ENCODE measurements around the gene BDKRB2.
"Not testable (repeated sequence)": the region's sequence is repeated elsewhere in the genome, so short reads cannot be mapped to it uniquely, and the experiment has no call there.

BDKRB2 gene

GRCh38 chr14:96238676-96239265 is 34.1 kb downstream of the BDKRB2 start:
- intact Hi-C loops (cut with micrococcal nuclease), result no loop called here
- H3K9me3 Mint-ChIP-seq, result no peaks in the 10 kb centered on the region
- H3K27ac Mint-ChIP-seq, result no peak overlapping the region
- no peaks in the 10 kb centered on the region for H3K36me3 Mint-ChIP-seq (ENCODE audit: low read depth)
- H3K27me3 Mint-ChIP-seq, result peaks cover 2% of the 10 kb centered on the region
- no peak overlapping the region for H3K4me3 Mint-ChIP-seq
- H3K4me1 Mint-ChIP-seq (ENCODE audit: low read depth), result no peaks in the 10 kb centered on the region

- Mint-ChIP-seq H3K27me3 (peaks cover 2% of the 10 kb centered on the region), H3K27ac (no peak overlapping the region), H3K9me3 (no peaks in the 10 kb centered on the region), H3K36me3 (ENCODE audit: low read depth) (no peaks in the 10 kb centered on the region), H3K4me3 (no peak overlapping the region), H3K4me1 (ENCODE audit: low read depth) (no peaks in the 10 kb centered on the region)
- intact Hi-C loops (cut with micrococcal nuclease), result no loop called here
Measured at GRCh38 chr14:96239711-96240141, 35.1 kb downstream of the BDKRB2 start.

- no peaks in the 10 kb centered on the region for H3K9me3 Mint-ChIP-seq
- intact Hi-C loops (cut with micrococcal nuclease), result no loop called here
- no peaks in the 10 kb centered on the region for H3K36me3 Mint-ChIP-seq (ENCODE audit: low read depth)
- peaks cover 2% of the 10 kb centered on the region for H3K27me3 Mint-ChIP-seq
- H3K4me3 Mint-ChIP-seq, result no peak overlapping the region
- no peaks in the 10 kb centered on the region for H3K4me1 Mint-ChIP-seq (ENCODE audit: low read depth)
- no peak overlapping the region for H3K27ac Mint-ChIP-seq
Measured at GRCh38 chr14:96240641-96241040, 36.0 kb downstream of the BDKRB2 start.

GRCh38 chr14:96242126-96242525 is 37.5 kb downstream of the BDKRB2 start:
- H3K27ac Mint-ChIP-seq, result no peak overlapping the region
- H3K27me3 Mint-ChIP-seq, result peaks cover 2% of the 10 kb centered on the region
- intact Hi-C loops (cut with micrococcal nuclease), result no loop called here
- H3K36me3 Mint-ChIP-seq (ENCODE audit: low read depth), result no peaks in the 10 kb centered on the region
- no peaks in the 10 kb centered on the region for H3K9me3 Mint-ChIP-seq
- no peaks in the 10 kb centered on the region for H3K4me1 Mint-ChIP-seq (ENCODE audit: low read depth)
- no peak overlapping the region for H3K4me3 Mint-ChIP-seq

GRCh38 chr14:96243785-96244184 is 39.1 kb downstream of the BDKRB2 start:
- Mint-ChIP-seq H3K9me3 (no peaks in the 10 kb centered on the region), H3K27ac (no peak overlapping the region), H3K27me3 (peaks cover 2% of the 10 kb centered on the region), H3K4me1 (ENCODE audit: low read depth) (peaks cover 2% of the 10 kb centered on the region), H3K4me3 (no peak overlapping the region), H3K36me3 (ENCODE audit: low read depth) (no peaks in the 10 kb centered on the region)
- intact Hi-C loops (cut with micrococcal nuclease), result no loop called here

- H3K27ac Mint-ChIP-seq; H3K9me3 Mint-ChIP-seq; intact Hi-C loops (cut with micrococcal nuclease); H3K36me3 Mint-ChIP-seq (ENCODE audit: low read depth); H3K27me3 Mint-ChIP-seq; H3K4me3 Mint-ChIP-seq: not testable (repeated sequence)
- peaks cover 12% of the 10 kb centered on the region for H3K4me1 Mint-ChIP-seq (ENCODE audit: low read depth)
Measured at GRCh38 chr14:96245074-96245473, 40.4 kb downstream of the BDKRB2 start.

- Mint-ChIP-seq H3K4me1 (ENCODE audit: low read depth) (peaks cover 12% of the 10 kb centered on the region), H3K36me3 (ENCODE audit: low read depth) (no peaks in the 10 kb centered on the region), H3K4me3 (no peak overlapping the region), H3K27ac (no peak overlapping the region), H3K27me3 (no peaks in the 10 kb centered on the region), H3K9me3 (no peaks in the 10 kb centered on the region)
- intact Hi-C loops (cut with micrococcal nuclease), result no loop called here
Measured at GRCh38 chr14:96245710-96246538, 41.3 kb downstream of the BDKRB2 start.

GRCh38 chr14:96246539-96246847 is 41.9 kb downstream of the BDKRB2 start:
- Mint-ChIP-seq H3K27me3 (no peaks in the 10 kb centered on the region), H3K36me3 (ENCODE audit: low read depth) (no peaks in the 10 kb centered on the region), H3K9me3 (no peaks in the 10 kb centered on the region), H3K4me3 (no peak overlapping the region), H3K27ac (no peak overlapping the region), H3K4me1 (ENCODE audit: low read depth) (peaks cover 12% of the 10 kb centered on the region)
- intact Hi-C loops (cut with micrococcal nuclease), result no loop called here

- H3K27me3 Mint-ChIP-seq, result no peaks in the 10 kb centered on the region
- H3K36me3 Mint-ChIP-seq (ENCODE audit: low read depth), result no peaks in the 10 kb centered on the region
- intact Hi-C loops (cut with micrococcal nuclease), result no loop called here
- H3K27ac Mint-ChIP-seq, result no peak overlapping the region
- no peaks in the 10 kb centered on the region for H3K9me3 Mint-ChIP-seq
- peaks cover 12% of the 10 kb centered on the region for H3K4me1 Mint-ChIP-seq (ENCODE audit: low read depth)
- H3K4me3 Mint-ChIP-seq, result no peak overlapping the region
Measured at GRCh38 chr14:96247031-96247430, 42.4 kb downstream of the BDKRB2 start.

GRCh38 chr14:96249029-96249428 is 44.4 kb downstream of the BDKRB2 start:
- Mint-ChIP-seq H3K4me1 (ENCODE audit: low read depth) (peaks cover 12% of the 10 kb centered on the region), H3K9me3 (no peaks in the 10 kb centered on the region), H3K4me3 (no peak overlapping the region), H3K36me3 (ENCODE audit: low read depth) (no peaks in the 10 kb centered on the region), H3K27me3 (peaks cover 5% of the 10 kb centered on the region), H3K27ac (no peak overlapping the region)
- intact Hi-C loops (cut with micrococcal nuclease), result no loop called here

GRCh38 chr14:96250485-96250884 is 45.8 kb downstream of the BDKRB2 start:
- Mint-ChIP-seq H3K4me3 (no peak overlapping the region), H3K4me1 (ENCODE audit: low read depth) (peaks cover 12% of the 10 kb centered on the region), H3K36me3 (ENCODE audit: low read depth) (no peaks in the 10 kb centered on the region), H3K9me3 (no peaks in the 10 kb centered on the region), H3K27me3 (peaks cover 7% of the 10 kb centered on the region), H3K27ac (no peak overlapping the region)
- intact Hi-C loops (cut with micrococcal nuclease), result no loop called here

- intact Hi-C loops (cut with micrococcal nuclease), result no loop called here
- H3K9me3 Mint-ChIP-seq, result no peaks in the 10 kb centered on the region
- peaks cover 7% of the 10 kb centered on the region for H3K27me3 Mint-ChIP-seq
- no peak overlapping the region for H3K4me3 Mint-ChIP-seq
- H3K36me3 Mint-ChIP-seq (ENCODE audit: low read depth), result no peaks in the 10 kb centered on the region
- H3K27ac Mint-ChIP-seq, result no peak overlapping the region
- H3K4me1 Mint-ChIP-seq (ENCODE audit: low read depth), result peaks cover 12% of the 10 kb centered on the region
Measured at GRCh38 chr14:96251656-96252155, 47.1 kb downstream of the BDKRB2 start.

GRCh38 chr14:96252323-96252998 is 47.8 kb downstream of the BDKRB2 start:
- Mint-ChIP-seq H3K36me3 (ENCODE audit: low read depth) (no peaks in the 10 kb centered on the region), H3K27me3 (peaks cover 12% of the 10 kb centered on the region), H3K9me3 (no peaks in the 10 kb centered on the region), H3K4me1 (ENCODE audit: low read depth) (peaks cover 12% of the 10 kb centered on the region), H3K4me3 (no peak overlapping the region), H3K27ac (no peak overlapping the region)
- intact Hi-C loops (cut with micrococcal nuclease), result no loop called here

- no peaks in the 10 kb centered on the region for H3K36me3 Mint-ChIP-seq (ENCODE audit: low read depth)
- peaks cover 12% of the 10 kb centered on the region for H3K4me1 Mint-ChIP-seq (ENCODE audit: low read depth)
- H3K27ac Mint-ChIP-seq, result no peak overlapping the region
- H3K27me3 Mint-ChIP-seq, result peaks cover 14% of the 10 kb centered on the region
- H3K9me3 Mint-ChIP-seq, result no peaks in the 10 kb centered on the region
- intact Hi-C loops (cut with micrococcal nuclease), result no loop called here
- no peak overlapping the region for H3K4me3 Mint-ChIP-seq
Measured at GRCh38 chr14:96252999-96253539, 48.4 kb downstream of the BDKRB2 start.
